ENCODE data around the gene SPTBN1. TPM values are rescaled to one million over a fixed set of nuclear protein-coding genes. Genes with fewer than 3 reads are reported as not detected.
A peak's percentile ranks its signal among the peaks of the same experiment; 100 is the strongest.

SPTBN1 gene
- total RNA-seq, 2 donors from 2014 or later = 321 to 326 TPM

GRCh38 chr2:54646170-54646927, 190.2 kb downstream of the SPTBN1 start:
- intact Hi-C loops (cut with DNase I, micrococcal nuclease) = no loop called here
- DNase-seq (no peak), ATAC-seq (no peak)

GRCh38 chr2:54648256-54648655, 192.1 kb downstream of the SPTBN1 start:
- ATAC-seq (no peak), DNase-seq (no peak)
- intact Hi-C loops (cut with DNase I, micrococcal nuclease) = no loop called here

- DNase-seq = no peak
- ATAC-seq = no peak
- intact Hi-C loops (cut with DNase I, micrococcal nuclease) = no loop called here
These were observed 193.1 kb downstream of the SPTBN1 start for GRCh38 chr2:54649191-54649590.

- intact Hi-C loops (cut with DNase I, micrococcal nuclease) = no loop called here
- ATAC-seq = no peak
- DNase-seq = no peak
These were observed 193.5 kb downstream of the SPTBN1 start for GRCh38 chr2:54649633-54650032.

GRCh38 chr2:54650612-54651011, 194.5 kb downstream of the SPTBN1 start:
- DNase-seq (no peak), ATAC-seq (no peak)
- intact Hi-C loops (cut with DNase I, micrococcal nuclease) = no loop called here

GRCh38 chr2:54651291-54651690, 195.2 kb downstream of the SPTBN1 start:
- DNase-seq (no peak), ATAC-seq (no peak)
- intact Hi-C loops (cut with DNase I, micrococcal nuclease) = no loop called here

- no peak for ATAC-seq
- intact Hi-C loops (cut with DNase I, micrococcal nuclease) = no loop called here
- no peak for DNase-seq
These were observed 196.4 kb downstream of the SPTBN1 start for GRCh38 chr2:54652540-54652939.

GRCh38 chr2:54653572-54654204, 197.6 kb downstream of the SPTBN1 start:
- intact Hi-C loops (cut with DNase I, micrococcal nuclease) = no loop called here

GRCh38 chr2:54655046-54655809, 199.1 kb downstream of the SPTBN1 start:
- intact Hi-C loops (cut with DNase I, micrococcal nuclease) = no loop called here
- DNase-seq (no peak), ATAC-seq (no peak)

More at GRCh38 chr2:54653572-54654204, 197.6 kb downstream of the SPTBN1 start:
- ATAC-seq = no peak
- DNase-seq = no peak

GRCh38 chr2:54656863-54657262, 200.7 kb downstream of the SPTBN1 start:
- DNase-seq (no peak), ATAC-seq (no peak)
- intact Hi-C loops (cut with DNase I, micrococcal nuclease) = no loop called here

- ATAC-seq (peak; percentile 73), DNase-seq (peak in 1 of 2 donors; percentile 75)
- intact Hi-C loops (cut with DNase I, micrococcal nuclease) = no loop called here
These were observed 201.5 kb downstream of the SPTBN1 start for GRCh38 chr2:54657664-54658083.

GRCh38 chr2:54658564-54659071, 202.5 kb downstream of the SPTBN1 start:
- no peak for DNase-seq
- ATAC-seq = no peak
- intact Hi-C loops (cut with DNase I, micrococcal nuclease) = no loop called here

- intact Hi-C loops (cut with DNase I, micrococcal nuclease) = no loop called here
- DNase-seq = no peak
- ATAC-seq = no peak
These were observed 203.4 kb downstream of the SPTBN1 start for GRCh38 chr2:54659527-54659926.

- intact Hi-C loops (cut with DNase I, micrococcal nuclease) = no loop called here
- no peak for ATAC-seq
- no peak for DNase-seq
These were observed 204.6 kb downstream of the SPTBN1 start for GRCh38 chr2:54660752-54661151.

- intact Hi-C loops (cut with DNase I, micrococcal nuclease) = no loop called here
- no peak for ATAC-seq
- DNase-seq = no peak
These were observed 207.4 kb downstream of the SPTBN1 start for GRCh38 chr2:54663424-54664030.

- DNase-seq = no peak
- intact Hi-C loops (cut with DNase I, micrococcal nuclease) = no loop called here
- no peak for ATAC-seq
These were observed 208.2 kb downstream of the SPTBN1 start for GRCh38 chr2:54664238-54664786.

- intact Hi-C loops (cut with DNase I, micrococcal nuclease) = no loop called here
- ATAC-seq (peak; percentile 70), DNase-seq (peak in 1 of 2 donors; percentile 55)
These were observed 209.3 kb downstream of the SPTBN1 start for GRCh38 chr2:54665436-54665856.

GRCh38 chr2:54666131-54666633, 210.1 kb downstream of the SPTBN1 start:
- intact Hi-C loops (cut with DNase I, micrococcal nuclease) = no loop called here
- ATAC-seq (no peak), DNase-seq (no peak)
